Measurements from ENCODE around the gene CSF2.
"Not testable (repeated sequence)": the region's sequence is repeated elsewhere in the genome, so short reads cannot be mapped to it uniquely, and the experiment has no call there.

The CSF2 gene

DNA sequence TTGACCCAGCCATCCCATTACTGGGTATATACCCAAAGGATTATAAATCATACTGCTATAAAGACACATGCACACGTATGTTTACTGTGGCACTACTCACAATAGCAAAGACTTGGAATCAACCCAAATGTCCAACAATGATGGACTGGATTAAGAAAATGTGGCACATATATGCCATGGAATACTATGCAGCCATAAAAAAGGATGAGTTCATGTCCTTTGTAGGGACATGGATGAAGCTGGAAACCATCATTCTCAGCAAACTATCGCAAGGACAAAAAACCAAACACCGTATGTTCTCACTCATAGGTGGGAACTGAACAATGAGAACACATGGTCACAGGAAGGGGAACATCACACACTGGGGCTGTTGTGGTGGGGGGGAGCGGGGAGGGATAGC lies 35.4 kb downstream of the CSF2 start:
- DNase-seq (ENCODE audit: low read depth) = not testable (repeated sequence)

DNA sequence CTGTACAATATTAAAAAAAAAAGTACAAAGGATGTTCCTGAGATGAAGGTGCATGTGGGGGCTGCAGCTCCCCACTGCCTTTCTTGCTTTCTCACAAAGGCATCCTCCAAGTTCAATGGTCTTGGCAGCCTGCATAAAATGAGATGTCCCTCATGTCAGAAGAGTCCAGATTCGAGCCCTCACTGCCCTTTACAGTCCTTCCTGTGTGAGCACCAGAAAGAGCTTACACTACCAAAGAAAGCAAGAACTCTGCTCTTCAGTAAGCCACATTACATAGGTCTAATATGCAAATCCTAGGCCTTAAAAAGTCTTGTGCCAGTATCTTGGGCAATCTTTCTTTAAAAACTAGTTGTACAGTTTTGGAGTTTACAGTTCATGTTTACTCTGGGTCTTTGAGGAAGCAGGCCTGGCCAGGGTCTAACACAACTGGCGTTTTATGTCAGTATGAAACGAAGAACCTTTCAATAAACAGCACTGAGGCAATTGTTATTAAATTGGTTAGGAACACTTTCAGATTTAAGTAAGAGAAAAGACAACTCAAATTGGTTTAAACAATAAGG lies 36.0 kb downstream of the CSF2 start:
- DNase-seq (ENCODE audit: low read depth) = no peak

DNA sequence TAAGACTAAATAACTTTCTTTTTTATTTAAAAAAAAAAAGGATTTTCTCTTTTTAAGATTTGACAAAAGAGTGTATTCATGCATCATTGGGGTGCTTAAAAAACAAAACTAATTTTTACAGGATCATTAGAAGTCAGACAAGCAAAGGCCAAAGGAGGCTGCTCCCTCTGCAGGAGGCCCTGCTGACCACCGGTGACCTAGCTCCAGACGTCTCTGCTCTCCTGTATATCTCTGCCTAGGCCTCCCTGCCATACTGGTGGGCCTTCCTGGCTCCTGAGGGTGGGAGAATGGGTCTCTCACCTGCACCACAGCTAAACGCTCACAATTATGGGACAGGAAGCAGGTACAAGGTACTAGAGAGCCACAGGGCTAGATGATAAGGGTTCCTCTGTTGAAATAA lies 36.6 kb downstream of the CSF2 start:
- DNase-seq (ENCODE audit: low read depth) = no peak

DNA sequence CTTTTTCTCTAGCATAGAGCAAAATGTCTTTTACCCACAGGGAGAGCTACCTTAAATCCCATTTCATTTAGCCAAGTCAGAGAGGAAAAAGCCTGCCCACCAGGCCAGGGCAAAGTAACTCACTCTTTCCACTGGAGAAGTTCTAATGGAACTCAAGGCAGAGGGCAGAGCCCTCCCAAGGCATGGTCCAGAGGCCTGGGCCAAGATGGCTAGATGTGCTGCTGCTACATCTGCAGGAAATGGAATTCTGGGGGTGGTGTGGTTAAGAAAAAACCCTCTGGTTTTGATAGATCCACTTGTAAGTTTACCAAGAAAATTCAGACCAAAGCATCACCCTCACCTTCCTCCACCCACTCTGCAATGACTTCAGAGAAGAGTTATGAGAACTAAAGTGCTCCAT lies 37.3 kb downstream of the CSF2 start:
- DNase-seq (ENCODE audit: low read depth) = no peak

DNA sequence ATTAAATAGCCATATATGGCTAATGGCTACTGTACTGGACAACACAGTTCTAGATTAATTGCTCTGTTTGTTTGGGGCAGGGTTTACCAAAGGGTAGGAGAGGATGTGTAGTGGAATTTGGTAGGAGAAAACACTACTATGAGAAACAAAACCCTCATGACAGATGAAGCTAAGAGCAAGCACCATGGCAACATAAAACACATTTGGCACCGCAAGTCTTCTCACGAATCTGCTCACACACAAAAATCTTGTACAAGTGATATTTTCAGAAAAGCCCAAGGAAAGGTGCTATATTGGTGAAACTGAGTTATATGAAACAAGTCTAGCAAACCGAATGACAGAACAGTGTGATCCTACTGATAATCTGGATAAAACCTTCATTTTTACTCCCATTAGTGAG lies 38.5 kb downstream of the CSF2 start:
- DNase-seq (ENCODE audit: low read depth) = no peak

DNA sequence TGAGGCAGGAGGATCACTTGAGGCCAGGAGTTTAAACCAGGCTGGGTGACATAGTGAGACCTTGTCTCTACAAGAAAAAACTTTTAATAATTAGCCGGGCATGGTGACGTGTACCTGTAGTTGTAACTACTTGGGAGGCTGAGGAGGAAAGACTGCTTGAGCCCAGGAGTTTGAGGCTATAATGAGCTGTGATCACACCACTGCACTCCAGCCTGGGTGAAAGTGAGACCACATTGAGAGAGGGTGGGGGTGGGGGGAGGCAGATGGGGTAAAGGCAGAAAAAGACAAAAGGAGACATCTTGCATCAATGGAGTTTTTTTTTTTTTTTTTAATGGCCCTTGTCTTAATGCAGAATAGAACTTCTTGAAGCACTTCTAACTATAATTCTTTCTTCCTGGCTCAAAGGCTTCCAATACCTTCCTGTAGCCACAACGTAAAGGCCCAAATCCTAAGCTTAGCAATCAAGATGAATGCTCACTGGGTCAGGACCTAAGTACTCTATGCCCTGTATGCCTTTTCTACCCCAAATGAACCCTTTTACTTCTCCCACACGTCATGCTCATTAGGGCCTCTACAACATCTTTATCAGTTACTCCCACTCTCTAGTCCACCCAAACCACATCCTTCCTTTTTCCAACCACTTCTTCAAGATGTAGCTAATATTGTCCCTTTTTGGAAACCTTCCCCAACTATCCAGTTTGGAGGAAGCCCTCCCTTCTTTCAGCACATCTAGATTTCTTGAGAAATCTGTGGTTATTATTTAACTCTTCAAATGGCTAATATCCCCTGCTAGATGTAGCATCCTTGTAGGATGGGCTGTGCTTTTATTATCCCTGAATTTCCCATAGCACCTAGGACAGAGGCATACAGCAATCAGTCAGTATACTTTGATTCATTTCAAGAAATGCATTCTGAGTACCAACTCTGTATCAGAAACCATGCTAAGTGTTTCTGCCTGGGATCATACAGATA lies 40.8 kb downstream of the CSF2 start:
- DNase-seq (ENCODE audit: low read depth) = no peak

DNA sequence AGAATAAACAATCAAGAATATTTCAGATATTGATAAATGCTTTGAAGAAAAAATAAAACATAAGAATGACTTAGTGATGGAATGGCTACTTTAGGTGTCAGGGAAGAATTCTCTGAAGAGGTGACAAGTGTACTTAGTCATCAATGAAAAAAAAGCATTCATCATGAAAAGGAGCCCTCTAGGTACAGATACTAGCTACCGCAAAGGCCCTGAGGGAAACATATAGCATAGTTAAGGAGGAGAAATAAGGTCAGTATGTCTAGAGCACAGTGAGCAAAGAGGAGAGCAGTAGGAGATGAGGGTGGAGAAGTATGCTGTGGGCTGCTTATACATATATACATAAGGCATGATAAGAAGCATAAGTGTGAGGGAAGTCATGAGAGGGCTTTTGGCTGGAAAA lies 41.8 kb downstream of the CSF2 start:
- no peak for DNase-seq (ENCODE audit: low read depth)

DNA sequence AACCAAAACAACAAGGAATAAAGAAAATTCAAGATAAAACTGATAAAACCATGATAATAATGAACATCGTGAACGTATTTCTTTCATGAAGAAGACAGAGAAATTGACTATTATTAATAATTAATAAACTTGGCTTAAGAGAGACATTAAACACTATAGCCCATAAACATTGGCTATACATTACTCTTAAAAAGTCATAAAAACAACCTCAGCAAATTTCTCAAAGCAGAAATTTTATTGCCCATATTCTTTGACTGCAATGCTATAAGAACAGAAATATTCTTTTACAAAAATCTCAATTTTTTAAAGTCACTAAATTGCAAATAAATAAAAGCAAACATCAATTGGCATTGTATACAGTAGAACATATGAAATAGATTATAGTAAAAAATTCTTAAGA lies 42.5 kb downstream of the CSF2 start:
- DNase-seq (ENCODE audit: low read depth) = no peak

DNA sequence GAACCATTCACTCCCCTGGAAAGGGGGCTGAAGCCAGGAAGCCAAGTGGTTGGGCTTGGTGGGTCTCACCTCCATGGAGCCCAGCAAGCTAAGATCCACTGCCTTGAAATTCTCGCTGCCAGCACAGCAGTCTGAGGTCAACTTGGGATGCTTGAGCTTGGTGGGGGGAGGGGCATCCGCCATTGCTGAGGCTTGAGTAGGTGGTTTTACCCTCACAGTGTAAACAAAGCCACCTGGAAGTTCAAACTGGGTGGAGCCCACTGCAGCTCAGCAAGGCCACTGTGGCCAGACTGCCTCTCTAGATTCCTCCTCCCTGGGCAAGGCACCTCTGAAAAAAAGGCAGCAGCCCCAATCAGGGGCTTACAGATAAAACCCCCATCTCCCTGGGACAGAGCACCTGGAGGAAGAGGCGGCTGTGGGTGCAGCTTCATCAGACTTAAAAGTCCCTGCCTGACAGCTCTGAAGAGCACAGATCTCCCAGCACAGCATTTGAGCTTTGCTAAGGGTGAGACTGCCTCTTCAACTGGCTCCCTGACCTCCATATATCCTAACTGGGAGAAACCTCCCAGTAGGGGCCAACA lies 43.4 kb downstream of the CSF2 start:
- DNase-seq (ENCODE audit: low read depth) = not testable (repeated sequence)

DNA sequence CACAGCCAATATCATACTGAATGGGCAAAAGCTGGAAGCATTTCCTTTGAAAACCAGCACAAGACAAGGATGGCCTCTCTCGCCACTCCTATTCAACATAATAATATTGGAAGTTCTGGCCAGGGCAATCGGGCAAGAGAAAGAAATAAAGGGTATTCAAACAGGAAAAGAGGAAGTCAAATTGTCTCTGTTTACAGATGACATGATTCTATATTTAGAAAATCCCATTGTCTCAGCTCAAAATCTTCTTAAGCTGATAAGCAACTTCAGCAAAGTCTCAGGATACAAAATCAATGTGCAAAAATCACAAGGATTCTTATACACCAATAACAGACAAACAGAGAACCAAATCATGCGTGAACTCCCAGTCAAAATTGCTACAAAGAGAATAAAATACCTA lies 47.1 kb downstream of the CSF2 start:
- DNase-seq (ENCODE audit: low read depth) = not testable (repeated sequence)

DNA sequence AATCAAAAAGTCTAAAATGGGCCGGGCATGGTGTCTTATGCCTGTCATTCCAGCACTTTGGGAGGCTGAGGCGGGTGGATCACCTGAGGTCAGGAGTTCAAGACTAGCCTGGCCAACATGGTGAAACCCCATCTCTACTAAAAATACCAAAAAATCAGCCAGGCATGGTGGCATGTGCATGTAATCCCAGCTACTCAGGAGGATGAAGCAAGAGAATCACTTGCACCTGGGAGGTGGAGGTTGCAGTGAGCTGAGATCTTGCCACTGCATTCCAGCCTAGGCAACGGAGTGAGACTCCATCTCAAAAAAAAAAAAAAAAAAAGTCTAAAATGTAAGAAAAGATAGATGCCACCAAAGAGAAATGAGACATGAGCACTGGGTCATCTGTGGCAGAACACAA lies 49.4 kb downstream of the CSF2 start:
- DNase-seq (ENCODE audit: low read depth) = not testable (repeated sequence)

DNA sequence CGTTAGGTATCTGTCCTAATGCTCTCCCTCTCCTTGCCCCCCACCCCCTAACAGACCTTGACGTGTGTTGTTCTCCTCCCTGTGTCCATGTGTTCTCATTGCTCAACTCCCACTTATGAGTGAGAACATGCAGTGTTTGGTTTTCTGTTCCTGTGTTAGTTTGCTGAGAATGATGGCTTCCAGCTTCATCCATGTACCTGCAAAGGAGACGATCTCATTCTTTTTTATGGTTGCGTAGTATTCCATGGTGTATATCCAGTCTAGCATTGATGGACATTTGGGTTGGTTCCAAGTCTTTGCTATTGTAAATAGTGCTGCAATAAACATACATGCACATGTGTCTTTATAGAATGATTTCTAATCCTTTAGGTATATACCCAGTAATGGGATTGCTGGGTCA lies 50.0 kb downstream of the CSF2 start:
- not testable (repeated sequence) for DNase-seq (ENCODE audit: low read depth)
